Measurements from ENCODE around the gene DDX10.

The DDX10 gene

GRCh38 chr11:108781946-108782345, 117.1 kb downstream of the DDX10 start:
- Histone ChIP-seq H3K4me3 (ENCODE audit: low read depth in 1 of 2, low read length in 2 of 2) (no peak overlapping the region), H3K36me3 (ENCODE audit: insufficient read depth, low read length) (no peaks in the 10 kb centered on the region), H3K4me1 (ENCODE audit: insufficient read depth, low read length) (no peaks in the 10 kb centered on the region), H3K27me3 (ENCODE audit: control insufficient read depth in 1 of 2, insufficient read depth in 2 of 2, low read length in 2 of 2) (no peaks in the 10 kb centered on the region), H3K27ac (ENCODE audit: low read depth, low read length) (no peak overlapping the region), H3K9ac (ENCODE audit: low read length) (no peak overlapping the region), H3K9me3 (ENCODE audit: low read length) (peaks cover 3% of the 10 kb centered on the region)

DNA sequence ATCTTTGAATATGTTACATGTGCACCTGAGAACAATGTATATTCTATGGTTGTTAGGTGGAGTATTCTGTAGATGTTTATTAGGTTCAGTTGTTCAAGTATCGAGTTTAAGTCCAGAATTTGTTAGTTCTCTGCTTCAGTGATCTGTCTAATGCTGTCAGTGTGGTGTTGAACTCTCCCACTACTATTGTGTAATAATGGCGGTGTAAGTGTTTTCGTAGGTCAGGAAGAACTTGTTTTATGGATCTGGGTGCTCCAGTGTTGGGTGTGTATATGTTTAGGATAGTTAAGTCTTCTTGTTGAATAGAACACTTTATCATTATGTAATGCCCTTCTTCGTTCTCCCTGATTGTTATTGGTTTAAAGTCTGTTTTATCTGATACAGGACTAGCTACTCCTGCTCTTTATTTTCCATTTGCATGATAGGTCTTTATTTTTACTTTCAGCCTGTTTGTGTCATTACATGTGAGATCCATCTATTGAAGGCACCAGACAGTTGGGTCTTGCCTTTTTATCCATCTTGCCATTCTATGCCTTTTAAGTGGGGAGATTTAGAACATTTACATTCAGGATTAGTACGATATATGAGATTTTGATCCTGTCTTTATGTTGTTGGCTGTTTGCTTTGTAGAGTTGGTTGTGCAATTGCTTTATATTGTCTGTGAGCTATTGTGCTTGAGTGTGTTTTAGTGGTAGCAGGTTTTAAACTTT, 121.6 kb downstream of the DDX10 start:
- H3K36me3 ChIP-seq (ENCODE audit: insufficient read depth, low read length): no peaks in the 10 kb centered on the region
- H3K9me3 ChIP-seq (ENCODE audit: low read length): peaks cover 3% of the 10 kb centered on the region
- H3K27me3 ChIP-seq (ENCODE audit: control insufficient read depth in 1 of 2, insufficient read depth in 2 of 2, low read length in 2 of 2): no peaks in the 10 kb centered on the region
- no peak overlapping the region for H3K4me3 ChIP-seq (ENCODE audit: low read depth in 1 of 2, low read length in 2 of 2)
- no peak overlapping the region for H3K9ac ChIP-seq (ENCODE audit: low read length)
- no peak overlapping the region for H3K27ac ChIP-seq (ENCODE audit: low read depth, low read length)
- H3K4me1 ChIP-seq (ENCODE audit: insufficient read depth, low read length): no peaks in the 10 kb centered on the region

DNA sequence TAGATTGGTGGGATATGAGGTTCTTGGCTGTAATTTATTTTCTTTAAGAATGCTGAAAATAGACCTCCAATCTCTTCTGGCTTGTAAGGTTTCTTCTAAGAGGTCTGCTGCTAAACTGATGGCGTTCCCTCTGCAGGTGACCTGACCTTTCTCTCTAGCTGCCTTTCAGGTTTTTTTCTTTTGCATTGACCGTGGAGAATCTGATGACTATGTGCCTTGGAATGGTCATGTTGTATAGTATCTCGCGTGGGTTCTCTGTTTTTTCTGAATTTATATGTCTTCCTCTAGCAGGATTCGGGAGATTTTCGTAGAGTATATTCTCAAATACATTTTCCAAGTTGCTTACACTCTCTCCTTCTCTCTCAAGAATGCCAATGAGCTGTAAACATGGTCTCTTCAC, 122.2 kb downstream of the DDX10 start:
- no peak overlapping the region for H3K27ac ChIP-seq (ENCODE audit: low read depth, low read length)
- H3K4me1 ChIP-seq (ENCODE audit: insufficient read depth, low read length): no peaks in the 10 kb centered on the region
- no peak overlapping the region for H3K9ac ChIP-seq (ENCODE audit: low read length)
- no peak overlapping the region for H3K4me3 ChIP-seq (ENCODE audit: low read depth in 1 of 2, low read length in 2 of 2)
- no peaks in the 10 kb centered on the region for H3K27me3 ChIP-seq (ENCODE audit: control insufficient read depth in 1 of 2, insufficient read depth in 2 of 2, low read length in 2 of 2)
- peaks cover 3% of the 10 kb centered on the region for H3K9me3 ChIP-seq (ENCODE audit: low read length)
- no peaks in the 10 kb centered on the region for H3K36me3 ChIP-seq (ENCODE audit: insufficient read depth, low read length)

DNA sequence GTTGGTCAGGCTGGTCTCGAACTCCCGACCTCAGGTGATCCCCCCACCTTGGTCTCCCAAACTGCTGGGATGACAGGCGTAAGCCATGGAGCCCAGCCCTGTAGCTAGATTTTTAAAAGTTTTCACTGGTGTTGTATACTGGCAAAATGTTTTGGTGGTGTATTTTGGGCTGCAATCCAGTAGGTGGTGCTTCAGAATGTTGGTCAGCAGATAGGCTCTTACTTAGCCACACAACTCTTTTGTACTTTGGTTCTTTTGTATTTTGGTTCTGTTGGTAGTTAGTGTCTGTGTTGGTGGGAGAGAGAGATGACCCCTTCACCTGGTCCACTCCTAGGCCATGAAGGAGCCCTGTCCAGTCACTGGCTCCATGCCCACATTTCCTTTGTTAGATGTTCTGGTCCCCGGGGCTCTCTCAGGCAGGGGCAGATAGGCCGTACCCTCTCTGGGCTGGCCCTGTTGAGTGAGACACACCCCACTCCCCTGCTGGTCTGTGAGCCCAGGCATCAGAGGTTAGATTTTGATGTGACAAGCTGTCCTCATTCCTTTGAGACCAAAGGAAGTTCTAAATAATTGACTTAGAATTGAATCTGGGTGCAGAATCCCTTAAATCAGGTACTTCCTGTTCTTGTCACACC, 123.8 kb downstream of the DDX10 start:
- Histone ChIP-seq H3K9me3 (ENCODE audit: low read length) (peaks cover 3% of the 10 kb centered on the region), H3K27ac (ENCODE audit: low read depth, low read length) (no peak overlapping the region), H3K36me3 (ENCODE audit: insufficient read depth, low read length) (no peaks in the 10 kb centered on the region), H3K27me3 (ENCODE audit: control insufficient read depth in 1 of 2, insufficient read depth in 2 of 2, low read length in 2 of 2) (no peaks in the 10 kb centered on the region), H3K4me3 (ENCODE audit: low read depth in 1 of 2, low read length in 2 of 2) (no peak overlapping the region), H3K9ac (ENCODE audit: low read length) (no peak overlapping the region), H3K4me1 (ENCODE audit: insufficient read depth, low read length) (no peaks in the 10 kb centered on the region)

- H3K4me1 ChIP-seq (ENCODE audit: insufficient read depth, low read length): no peaks in the 10 kb centered on the region
These were observed 125.8 kb downstream of the DDX10 start for GRCh38 chr11:108790501-108791299.

GRCh38 chr11:108793138-108793537, 128.3 kb downstream of the DDX10 start:
- no peaks in the 10 kb centered on the region for H3K9me3 ChIP-seq (ENCODE audit: low read length)
- H3K9ac ChIP-seq (ENCODE audit: low read length): no peak overlapping the region
- no peaks in the 10 kb centered on the region for H3K4me1 ChIP-seq (ENCODE audit: insufficient read depth, low read length)
- H3K27me3 ChIP-seq (ENCODE audit: control insufficient read depth in 1 of 2, insufficient read depth in 2 of 2, low read length in 2 of 2): no peaks in the 10 kb centered on the region
- no peaks in the 10 kb centered on the region for H3K36me3 ChIP-seq (ENCODE audit: insufficient read depth, low read length)
- no peak overlapping the region for H3K4me3 ChIP-seq (ENCODE audit: low read depth in 1 of 2, low read length in 2 of 2)
- H3K27ac ChIP-seq (ENCODE audit: low read depth, low read length): no peak overlapping the region

More at GRCh38 chr11:108790501-108791299, 125.8 kb downstream of the DDX10 start:
- Histone ChIP-seq H3K4me3 (ENCODE audit: low read depth in 1 of 2, low read length in 2 of 2) (no peak overlapping the region), H3K36me3 (ENCODE audit: insufficient read depth, low read length) (no peaks in the 10 kb centered on the region), H3K27ac (ENCODE audit: low read depth, low read length) (no peak overlapping the region), H3K9ac (ENCODE audit: low read length) (no peak overlapping the region), H3K9me3 (ENCODE audit: low read length) (no peaks in the 10 kb centered on the region), H3K27me3 (ENCODE audit: control insufficient read depth in 1 of 2, insufficient read depth in 2 of 2, low read length in 2 of 2) (no peaks in the 10 kb centered on the region)

DNA sequence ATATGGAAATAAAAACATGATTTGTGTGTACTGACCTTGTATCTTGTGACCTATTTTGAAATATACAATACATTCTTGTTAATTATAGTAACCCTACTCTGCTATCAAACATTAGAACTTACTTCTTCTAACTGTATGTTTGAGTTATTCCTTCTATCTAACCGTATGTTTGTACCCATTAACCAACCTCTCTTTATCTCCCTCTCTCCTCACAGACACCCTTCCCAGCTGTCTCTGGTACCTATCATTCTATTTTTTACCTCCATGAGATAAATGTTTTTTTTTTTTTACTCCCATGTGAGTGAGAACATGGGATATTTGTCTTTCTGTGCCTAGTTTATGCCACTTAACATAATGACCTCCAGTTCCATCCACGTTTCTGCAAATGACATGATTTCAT, 128.7 kb downstream of the DDX10 start:
- H3K27me3 ChIP-seq (ENCODE audit: control insufficient read depth in 1 of 2, insufficient read depth in 2 of 2, low read length in 2 of 2): no peaks in the 10 kb centered on the region
- no peaks in the 10 kb centered on the region for H3K4me1 ChIP-seq (ENCODE audit: insufficient read depth, low read length)
- no peak overlapping the region for H3K9ac ChIP-seq (ENCODE audit: low read length)
- H3K27ac ChIP-seq (ENCODE audit: low read depth, low read length): no peak overlapping the region
- no peaks in the 10 kb centered on the region for H3K36me3 ChIP-seq (ENCODE audit: insufficient read depth, low read length)
- no peak overlapping the region for H3K4me3 ChIP-seq (ENCODE audit: low read depth in 1 of 2, low read length in 2 of 2)
- H3K9me3 ChIP-seq (ENCODE audit: low read length): no peaks in the 10 kb centered on the region

GRCh38 chr11:108796551-108796950, 131.7 kb downstream of the DDX10 start:
- no peak overlapping the region for H3K4me3 ChIP-seq (ENCODE audit: low read depth in 1 of 2, low read length in 2 of 2)
- no peak overlapping the region for H3K27ac ChIP-seq (ENCODE audit: low read depth, low read length)
- no peaks in the 10 kb centered on the region for H3K4me1 ChIP-seq (ENCODE audit: insufficient read depth, low read length)
- no peaks in the 10 kb centered on the region for H3K27me3 ChIP-seq (ENCODE audit: control insufficient read depth in 1 of 2, insufficient read depth in 2 of 2, low read length in 2 of 2)
- no peaks in the 10 kb centered on the region for H3K9me3 ChIP-seq (ENCODE audit: low read length)
- no peaks in the 10 kb centered on the region for H3K36me3 ChIP-seq (ENCODE audit: insufficient read depth, low read length)
- H3K9ac ChIP-seq (ENCODE audit: low read length): no peak overlapping the region

DNA sequence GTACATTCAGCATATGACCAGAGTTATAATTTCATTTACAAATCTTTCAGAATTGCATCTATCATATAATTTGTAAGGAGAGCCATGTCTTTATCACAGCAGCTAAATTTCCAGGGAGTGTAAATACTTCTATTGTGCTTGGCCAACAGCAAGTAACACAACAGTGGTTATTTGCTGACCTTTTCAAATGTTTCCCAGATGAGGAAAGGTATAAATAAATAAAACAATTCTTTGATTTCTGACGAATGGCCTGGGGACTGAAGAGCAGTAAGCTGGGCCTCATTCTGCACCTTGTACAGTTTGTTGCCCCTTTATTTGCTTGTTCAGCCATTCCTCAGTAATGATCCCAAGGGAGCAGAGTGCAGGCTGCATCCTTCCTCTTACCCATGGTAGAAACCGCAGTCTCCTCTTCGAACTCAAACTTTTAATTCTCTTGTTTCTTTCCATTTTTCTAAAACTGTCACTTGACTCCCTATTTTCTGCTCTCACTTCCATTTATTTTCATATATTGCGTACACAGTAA, 132.8 kb downstream of the DDX10 start:
- no peaks in the 10 kb centered on the region for H3K4me1 ChIP-seq (ENCODE audit: insufficient read depth, low read length)
- no peak overlapping the region for H3K4me3 ChIP-seq (ENCODE audit: low read depth in 1 of 2, low read length in 2 of 2)
- H3K9ac ChIP-seq (ENCODE audit: low read length): no peak overlapping the region
- no peaks in the 10 kb centered on the region for H3K36me3 ChIP-seq (ENCODE audit: insufficient read depth, low read length)
- no peaks in the 10 kb centered on the region for H3K27me3 ChIP-seq (ENCODE audit: control insufficient read depth in 1 of 2, insufficient read depth in 2 of 2, low read length in 2 of 2)
- H3K9me3 ChIP-seq (ENCODE audit: low read length): no peaks in the 10 kb centered on the region
- H3K27ac ChIP-seq (ENCODE audit: low read depth, low read length): no peak overlapping the region

- no peak overlapping the region for H3K4me3 ChIP-seq (ENCODE audit: low read depth in 1 of 2, low read length in 2 of 2)
- H3K9ac ChIP-seq (ENCODE audit: low read length): no peak overlapping the region
- H3K27me3 ChIP-seq (ENCODE audit: control insufficient read depth in 1 of 2, insufficient read depth in 2 of 2, low read length in 2 of 2): no peaks in the 10 kb centered on the region
- no peak overlapping the region for H3K27ac ChIP-seq (ENCODE audit: low read depth, low read length)
- no peaks in the 10 kb centered on the region for H3K4me1 ChIP-seq (ENCODE audit: insufficient read depth, low read length)
- H3K36me3 ChIP-seq (ENCODE audit: insufficient read depth, low read length): no peaks in the 10 kb centered on the region
- H3K9me3 ChIP-seq (ENCODE audit: low read length): no peaks in the 10 kb centered on the region
These were observed 137.6 kb downstream of the DDX10 start for GRCh38 chr11:108802492-108802891.

DNA sequence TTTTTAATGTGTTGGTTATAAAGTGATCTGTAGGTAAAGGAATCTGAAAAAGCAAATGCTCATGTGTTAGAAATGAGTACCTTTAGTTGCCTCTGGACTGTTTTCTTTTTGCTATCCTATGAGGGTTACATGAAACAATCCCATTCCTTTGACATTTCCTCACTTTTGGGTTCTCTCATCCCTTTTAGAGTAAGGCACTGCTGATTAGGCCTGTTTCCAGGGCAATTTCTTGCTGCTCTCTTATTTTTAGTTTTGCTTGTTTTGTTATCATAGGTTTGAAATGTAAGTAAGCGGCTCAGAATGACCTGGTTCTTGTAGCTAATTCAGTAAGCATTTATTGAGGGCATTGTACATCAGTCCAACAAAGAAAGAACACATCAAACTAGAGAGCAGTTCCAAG, 138.9 kb downstream of the DDX10 start:
- no peak overlapping the region for H3K9ac ChIP-seq (ENCODE audit: low read length)
- H3K9me3 ChIP-seq (ENCODE audit: low read length): no peaks in the 10 kb centered on the region
- H3K4me1 ChIP-seq (ENCODE audit: insufficient read depth, low read length): no peaks in the 10 kb centered on the region
- no peaks in the 10 kb centered on the region for H3K36me3 ChIP-seq (ENCODE audit: insufficient read depth, low read length)
- no peaks in the 10 kb centered on the region for H3K27me3 ChIP-seq (ENCODE audit: control insufficient read depth in 1 of 2, insufficient read depth in 2 of 2, low read length in 2 of 2)
- H3K4me3 ChIP-seq (ENCODE audit: low read depth in 1 of 2, low read length in 2 of 2): no peak overlapping the region
- no peak overlapping the region for H3K27ac ChIP-seq (ENCODE audit: low read depth, low read length)

All from muscle layer of colon (tissue), 2 donors.